Activated T-helper 1 cell treated with anti-CD3 and anti-CD28 coated beads, Interleukin-12 subunit alpha, Interleukin-12 subunit beta, Interleukin-2, Interleukin-4 antibody, amounts not matched to agents 30 ng/mL and 10 ng/mL and 1 ng/mL, durations not matched to agents 14 hours and 24 hours and 36 hours (primary cell): Measurements from ENCODE around the gene MED15. TPM values are rescaled to one million over a fixed set of nuclear protein-coding genes. Genes with fewer than 3 reads are reported as not detected.

Source experiments
- DNase-seq: peaks from one replicate; pipeline ENCODE4 v3.0.0; 2021; ENCODE audit warnings: low spot score
- H3K27ac Mint-ChIP-seq: one replicate; pipeline ENCODE4 v1.8.0; 2021; ENCODE audit warnings: mild to moderate bottlenecking, mixed read lengths
- H3K27me3 Mint-ChIP-seq: one replicate; pipeline ENCODE4 v1.8.0; 2022; ENCODE audit warnings: mild to moderate bottlenecking, moderate library complexity, mixed read lengths; ENCODE audit not compliant: insufficient read depth
- H3K36me3 Mint-ChIP-seq: one replicate; pipeline ENCODE4 v1.8.0; 2021; ENCODE audit warnings: low read depth, mixed read lengths
- H3K4me1 Mint-ChIP-seq: one replicate; pipeline ENCODE4 v1.8.0; 2021; ENCODE audit warnings: low read depth, mixed read lengths
- H3K4me3 Mint-ChIP-seq: one replicate; pipeline ENCODE4 v1.8.0; 2021; ENCODE audit warnings: mild to moderate bottlenecking, moderate library complexity, mixed read lengths
- H3K9me3 Mint-ChIP-seq: one replicate; pipeline ENCODE4 v1.8.0; 2021; ENCODE audit warnings: mixed read lengths
- intact Hi-C: fragments of 100-400 bp; cut with micrococcal nuclease; formaldehyde crosslinking; loops from one replicate; pipeline ENCODE4 v1.15.1; 2024
- total RNA-seq: library from RNA; stranded (reverse); gene quantifications from 2 replicates; pipeline ENCODE4 v1.2.3, GENCODE V29; 2022

Gene MED15
- total RNA-seq, 1 donor from 2014 or later: 110 TPM

- Mint-ChIP-seq H3K9me3 (no peaks in the 10 kb centered on the region), H3K36me3 (peaks cover 27% of the 10 kb centered on the region), H3K4me1 (peaks cover 64% of the 10 kb centered on the region), H3K27ac (peak overlapping the region; percentile 95), H3K27me3 (no peaks in the 10 kb centered on the region), H3K4me3 (peak overlapping the region; percentile 73)
- intact Hi-C loops: no loop called here
- peak; percentile 29 for DNase-seq
Measured at GRCh38 chr22:20549232-20549841, 41.9 kb downstream of the MED15 start.

GRCh38 chr22:20550057-20550817 is 42.8 kb downstream of the MED15 start:
- DNase-seq: no peak
- H3K36me3 Mint-ChIP-seq: peaks cover 24% of the 10 kb centered on the region
- intact Hi-C loops: loop anchor here (2.0 kb wide), 1 partner anchor 19 kb away; no protein-coding TSS in a partner anchor

GRCh38 chr22:20550851-20551744 is 43.7 kb downstream of the MED15 start:
- no peak for DNase-seq

More at GRCh38 chr22:20550057-20550817, 42.8 kb downstream of the MED15 start:
- H3K4me1 Mint-ChIP-seq: peaks cover 60% of the 10 kb centered on the region
- no peaks in the 10 kb centered on the region for H3K9me3 Mint-ChIP-seq
- peak overlapping the region; percentile 95 for H3K27ac Mint-ChIP-seq
- H3K27me3 Mint-ChIP-seq: no peaks in the 10 kb centered on the region
- peak overlapping the region; percentile 73 for H3K4me3 Mint-ChIP-seq

GRCh38 chr22:20551805-20552442 is 44.5 kb downstream of the MED15 start:
- Mint-ChIP-seq H3K27me3 (no peaks in the 10 kb centered on the region), H3K4me1 (peaks cover 63% of the 10 kb centered on the region), H3K4me3 (peak overlapping the region; percentile 75), H3K36me3 (peaks cover 28% of the 10 kb centered on the region), H3K9me3 (no peaks in the 10 kb centered on the region), H3K27ac (peak overlapping the region; percentile 95)
- no peak for DNase-seq
- intact Hi-C loops: loop anchor here (1.0 to 2.0 kb wide), 2 partner anchors 17 to 43 kb away; no protein-coding TSS in a partner anchor

More at GRCh38 chr22:20550851-20551744, 43.7 kb downstream of the MED15 start:
- Mint-ChIP-seq H3K9me3 (no peaks in the 10 kb centered on the region), H3K27ac (peak overlapping the region; percentile 95), H3K36me3 (peaks cover 27% of the 10 kb centered on the region), H3K4me1 (peaks cover 61% of the 10 kb centered on the region), H3K27me3 (no peaks in the 10 kb centered on the region), H3K4me3 (peak overlapping the region; percentile 75)
- intact Hi-C loops: loop anchor here (1.0 to 2.0 kb wide), 2 partner anchors 18 to 42 kb away; no protein-coding TSS in a partner anchor

- no peak for DNase-seq
- peak overlapping the region; percentile 95 for H3K27ac Mint-ChIP-seq
- no peaks in the 10 kb centered on the region for H3K9me3 Mint-ChIP-seq
- H3K4me3 Mint-ChIP-seq: peak overlapping the region; percentile 75
- intact Hi-C loops: no loop called here
- peaks cover 35% of the 10 kb centered on the region for H3K36me3 Mint-ChIP-seq
- no peaks in the 10 kb centered on the region for H3K27me3 Mint-ChIP-seq
- peaks cover 71% of the 10 kb centered on the region for H3K4me1 Mint-ChIP-seq
Measured at GRCh38 chr22:20552443-20553401, 45.3 kb downstream of the MED15 start.

- Mint-ChIP-seq H3K9me3 (peaks cover 7% of the 10 kb centered on the region), H3K27ac (no peak overlapping the region), H3K4me3 (no peak overlapping the region), H3K27me3 (no peaks in the 10 kb centered on the region), H3K36me3 (peaks cover 47% of the 10 kb centered on the region), H3K4me1 (peaks cover 75% of the 10 kb centered on the region)
- DNase-seq: no peak
- intact Hi-C loops: no loop called here
Measured at GRCh38 chr22:20553947-20554741, 46.7 kb downstream of the MED15 start.

GRCh38 chr22:20554824-20555223 is 47.4 kb downstream of the MED15 start:
- H3K36me3 Mint-ChIP-seq: peaks cover 52% of the 10 kb centered on the region
- H3K9me3 Mint-ChIP-seq: peaks cover 10% of the 10 kb centered on the region
- H3K4me3 Mint-ChIP-seq: no peak overlapping the region
- DNase-seq: no peak
- H3K27me3 Mint-ChIP-seq: no peaks in the 10 kb centered on the region
- intact Hi-C loops: no loop called here
- no peak overlapping the region for H3K27ac Mint-ChIP-seq
- peaks cover 68% of the 10 kb centered on the region for H3K4me1 Mint-ChIP-seq

- DNase-seq: no peak
- Mint-ChIP-seq H3K27me3 (no peaks in the 10 kb centered on the region), H3K9me3 (peaks cover 10% of the 10 kb centered on the region), H3K36me3 (peaks cover 54% of the 10 kb centered on the region), H3K4me1 (peaks cover 56% of the 10 kb centered on the region), H3K4me3 (no peak overlapping the region), H3K27ac (peak overlapping the region; percentile 21)
- intact Hi-C loops: no loop called here
Measured at GRCh38 chr22:20558534-20558933, 51.1 kb downstream of the MED15 start.

GRCh38 chr22:20559174-20559760 is 51.9 kb downstream of the MED15 start:
- intact Hi-C loops: no loop called here
- peaks cover 63% of the 10 kb centered on the region for H3K4me1 Mint-ChIP-seq
- peaks cover 10% of the 10 kb centered on the region for H3K9me3 Mint-ChIP-seq
- H3K27me3 Mint-ChIP-seq: no peaks in the 10 kb centered on the region
- peaks cover 58% of the 10 kb centered on the region for H3K36me3 Mint-ChIP-seq
- peak overlapping the region; percentile 32 for H3K27ac Mint-ChIP-seq
- no peak for DNase-seq
- no peak overlapping the region for H3K4me3 Mint-ChIP-seq

GRCh38 chr22:20560716-20561115 is 53.3 kb downstream of the MED15 start:
- intact Hi-C loops: loop anchor here (5.0 to 10.0 kb wide), 2 partner anchors 142 to 294 kb away; partner anchors contain the start of genes PI4KA and SNAP29
- H3K9me3 Mint-ChIP-seq: peaks cover 10% of the 10 kb centered on the region
- peaks cover 62% of the 10 kb centered on the region for H3K36me3 Mint-ChIP-seq
- H3K4me1 Mint-ChIP-seq: peaks cover 67% of the 10 kb centered on the region
- no peaks in the 10 kb centered on the region for H3K27me3 Mint-ChIP-seq
- H3K4me3 Mint-ChIP-seq: no peak overlapping the region
- no peak for DNase-seq
- H3K27ac Mint-ChIP-seq: no peak overlapping the region
